ENCODE measurements around the gene RCAN2. TPM values are rescaled to one million over a fixed set of nuclear protein-coding genes. Genes with fewer than 3 reads are reported as not detected.
"Not testable (repeated sequence)": the region's sequence is repeated elsewhere in the genome, so short reads cannot be mapped to it uniquely, and the experiment has no call there.

Gene RCAN2
- total RNA-seq, 2 donors from 2014 or later: 3.6 to 7.0 TPM

DNA sequence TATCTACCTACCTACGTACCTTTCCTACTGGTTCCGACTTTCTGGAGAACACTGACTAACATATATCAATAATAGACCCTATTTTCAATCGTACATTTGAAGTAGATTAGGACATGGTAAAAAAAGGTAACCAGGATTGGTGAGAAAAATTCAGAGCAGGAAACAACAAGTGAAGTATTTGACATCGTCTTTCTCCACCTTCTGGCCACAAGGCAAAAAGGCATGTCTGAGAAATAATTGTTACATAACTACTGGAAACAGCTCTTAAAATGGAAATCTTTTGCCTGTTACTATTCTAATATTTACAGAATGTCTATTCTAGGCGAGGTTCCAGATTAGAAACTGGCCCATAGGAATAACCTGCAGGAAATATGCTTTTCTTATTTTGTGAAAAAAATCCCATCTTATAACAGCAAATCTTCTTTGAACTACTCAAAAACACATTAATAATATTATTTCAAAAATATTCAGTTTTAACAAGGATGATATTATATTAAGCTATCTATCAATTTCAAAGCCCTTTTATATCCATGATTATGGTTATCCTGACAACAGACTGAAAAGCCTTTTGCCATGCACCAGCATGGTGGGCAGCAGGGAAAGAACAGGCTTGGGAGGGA, 80.8 kb downstream of the RCAN2 start:
- H3K27me3 ChIP-seq: no peaks in the 10 kb centered on the region
- DNase-seq: peak; percentile 36
- no peaks in the 10 kb centered on the region for H3K9me3 ChIP-seq
- no peaks in the 10 kb centered on the region for H3K36me3 ChIP-seq
- no peaks in the 10 kb centered on the region for H3K4me1 ChIP-seq
- no peak overlapping the region for H3K4me3 ChIP-seq
- TF ChIP-seq, protein P1, sequence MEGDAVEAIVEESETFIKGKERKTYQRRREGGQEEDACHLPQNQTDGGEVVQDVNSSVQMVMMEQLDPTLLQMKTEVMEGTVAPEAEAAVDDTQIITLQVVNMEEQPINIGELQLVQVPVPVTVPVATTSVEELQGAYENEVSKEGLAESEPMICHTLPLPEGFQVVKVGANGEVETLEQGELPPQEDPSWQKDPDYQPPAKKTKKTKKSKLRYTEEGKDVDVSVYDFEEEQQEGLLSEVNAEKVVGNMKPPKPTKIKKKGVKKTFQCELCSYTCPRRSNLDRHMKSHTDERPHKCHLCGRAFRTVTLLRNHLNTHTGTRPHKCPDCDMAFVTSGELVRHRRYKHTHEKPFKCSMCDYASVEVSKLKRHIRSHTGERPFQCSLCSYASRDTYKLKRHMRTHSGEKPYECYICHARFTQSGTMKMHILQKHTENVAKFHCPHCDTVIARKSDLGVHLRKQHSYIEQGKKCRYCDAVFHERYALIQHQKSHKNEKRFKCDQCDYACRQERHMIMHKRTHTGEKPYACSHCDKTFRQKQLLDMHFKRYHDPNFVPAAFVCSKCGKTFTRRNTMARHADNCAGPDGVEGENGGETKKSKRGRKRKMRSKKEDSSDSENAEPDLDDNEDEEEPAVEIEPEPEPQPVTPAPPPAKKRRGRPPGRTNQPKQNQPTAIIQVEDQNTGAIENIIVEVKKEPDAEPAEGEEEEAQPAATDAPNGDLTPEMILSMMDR (IDR thresholded peaks at IDR 0.05): peak; percentile 55
- H3K27ac ChIP-seq: no peak overlapping the region
- no peak overlapping the region for H3K9ac ChIP-seq (ENCODE audit: low read depth in 2 of 2, low read length in 2 of 2)
- intact Hi-C loops (cut with DNase I): loop anchor here (5.0 kb wide), 1 partner anchor 318 kb away; no protein-coding TSS in a partner anchor

DNA sequence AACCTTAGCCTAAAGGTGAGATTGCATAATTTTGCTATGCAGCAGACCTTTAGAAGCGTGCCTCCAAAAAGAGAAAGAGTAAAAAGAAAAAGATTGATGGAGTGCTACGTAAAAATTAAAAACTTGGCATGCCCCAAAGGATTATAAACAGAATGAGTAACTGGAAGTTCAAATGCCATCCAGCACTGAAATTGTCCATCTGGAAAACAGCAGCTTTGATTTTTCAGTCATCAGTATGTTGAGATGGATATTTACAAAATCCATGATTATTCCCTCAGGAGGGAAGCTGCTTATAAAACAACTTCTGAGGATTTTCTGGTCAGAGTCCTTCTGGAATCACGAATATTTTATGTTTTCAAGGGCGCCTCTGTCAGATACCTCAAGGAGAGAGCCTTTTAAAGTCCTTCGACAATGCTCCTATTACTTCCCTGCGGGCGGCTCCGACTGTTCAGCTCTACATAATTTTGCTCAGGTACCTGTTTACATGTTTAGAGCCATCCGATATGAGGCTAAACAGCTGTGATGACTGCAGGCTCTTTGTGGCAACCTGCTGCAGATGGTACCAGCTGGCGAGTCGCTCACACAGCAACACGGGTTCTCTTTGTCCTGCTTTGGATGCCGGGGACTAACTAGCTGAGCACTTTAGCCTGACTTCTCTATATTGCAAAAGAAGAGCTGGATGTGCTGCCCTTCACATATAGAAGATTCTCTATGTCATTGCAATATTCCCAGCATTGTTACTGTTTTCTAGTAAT, 83.3 kb downstream of the RCAN2 start:
- no peak overlapping the region for H3K27ac ChIP-seq
- no peaks in the 10 kb centered on the region for H3K9me3 ChIP-seq
- TF ChIP-seq, protein P1 (IDR thresholded peaks at IDR 0.05): no peak
- H3K27me3 ChIP-seq: no peaks in the 10 kb centered on the region
- DNase-seq: no peak
- no peak overlapping the region for H3K9ac ChIP-seq (ENCODE audit: low read depth in 2 of 2, low read length in 2 of 2)
- H3K4me1 ChIP-seq: no peaks in the 10 kb centered on the region
- intact Hi-C loops (cut with DNase I): loop anchor here (2.0 kb wide), 1 partner anchor 185 kb away; no protein-coding TSS in a partner anchor
- H3K4me3 ChIP-seq: no peak overlapping the region
- no peaks in the 10 kb centered on the region for H3K36me3 ChIP-seq

DNA sequence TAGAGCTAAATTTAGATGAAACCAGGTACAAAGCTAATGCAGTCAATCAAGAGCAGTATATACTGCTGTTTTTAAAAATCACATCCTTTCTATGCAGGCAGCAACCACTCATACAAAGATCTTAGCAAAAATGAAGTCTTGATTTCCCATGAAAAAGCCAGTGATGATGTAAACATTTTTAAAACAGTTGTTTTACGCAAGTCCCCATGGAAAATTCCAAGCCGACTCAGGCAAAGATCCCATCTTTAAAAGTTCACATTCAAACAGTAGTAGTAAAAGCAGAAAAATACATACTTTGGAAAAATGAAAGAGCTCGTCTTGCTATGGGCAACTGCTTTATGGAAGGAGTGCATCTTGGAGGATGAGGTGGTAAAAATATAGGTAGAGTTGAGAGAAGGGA, 84.0 kb downstream of the RCAN2 start:
- no peak for DNase-seq
- Histone ChIP-seq H3K4me3 (no peak overlapping the region), H3K36me3 (no peaks in the 10 kb centered on the region), H3K9ac (ENCODE audit: low read depth in 2 of 2, low read length in 2 of 2) (no peak overlapping the region), H3K27me3 (no peaks in the 10 kb centered on the region), H3K27ac (no peak overlapping the region), H3K4me1 (no peaks in the 10 kb centered on the region), H3K9me3 (no peaks in the 10 kb centered on the region)
- TF ChIP-seq, protein P1 (IDR thresholded peaks at IDR 0.05): no peak
- intact Hi-C loops (cut with DNase I): loop anchor here (2.0 kb wide), 1 partner anchor 184 kb away; no protein-coding TSS in a partner anchor

DNA sequence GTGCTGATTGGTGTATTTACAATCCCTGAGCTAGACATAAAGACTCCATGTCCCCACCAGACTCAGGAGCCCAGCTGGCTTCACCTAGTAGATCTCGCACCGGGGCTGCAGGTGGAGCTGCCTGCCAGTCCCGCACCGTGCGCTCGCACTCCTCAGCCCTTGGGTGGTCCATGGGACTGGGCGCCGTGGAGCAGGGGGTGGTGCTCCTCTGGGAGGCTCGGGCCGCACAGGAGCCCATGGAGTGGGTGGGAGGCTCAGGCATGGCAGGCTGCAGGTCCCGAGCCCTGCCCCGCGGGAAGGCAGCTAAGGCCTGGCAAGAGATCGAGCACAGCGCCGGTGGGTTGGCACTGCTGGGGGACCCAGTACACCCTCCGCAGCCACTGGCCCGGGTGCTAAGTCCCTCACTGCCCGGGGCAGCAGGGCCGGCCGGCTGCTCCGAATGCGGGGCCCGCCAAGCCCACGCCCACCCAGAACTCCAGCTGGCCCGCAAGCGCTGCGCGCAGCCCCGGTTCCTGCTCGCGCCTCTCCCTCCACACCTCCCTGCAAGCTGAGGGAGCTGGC, 85.5 kb downstream of the RCAN2 start:
- not testable (repeated sequence) for H3K27ac ChIP-seq; H3K9me3 ChIP-seq; H3K4me3 ChIP-seq; H3K27me3 ChIP-seq; H3K9ac ChIP-seq (ENCODE audit: low read depth in 2 of 2, low read length in 2 of 2); H3K4me1 ChIP-seq; H3K36me3 ChIP-seq; DNase-seq
- intact Hi-C loops (cut with DNase I): loop anchor here (2.0 kb wide), 1 partner anchor 183 kb away; no protein-coding TSS in a partner anchor

DNA sequence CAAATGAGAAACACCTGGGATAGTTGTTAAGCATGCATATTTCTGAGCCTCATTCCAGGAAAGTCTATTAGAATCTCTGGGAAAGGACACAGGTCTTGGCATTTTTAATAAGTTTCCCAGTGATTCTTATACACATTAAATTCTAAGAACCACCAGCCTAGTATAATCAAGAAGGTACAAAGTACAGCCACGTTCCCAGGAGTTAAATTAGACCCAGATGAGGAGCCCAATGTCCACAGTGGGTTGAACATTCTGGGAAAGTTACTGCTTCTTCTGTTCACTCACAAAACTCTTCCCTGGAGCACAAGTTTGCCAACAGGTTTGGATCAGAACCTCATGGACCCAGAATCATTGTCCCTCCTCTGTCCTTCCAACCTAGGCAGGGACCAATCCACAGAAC, 90.4 kb downstream of the RCAN2 start:
- no peak overlapping the region for H3K27ac ChIP-seq
- no peaks in the 10 kb centered on the region for H3K36me3 ChIP-seq
- no peaks in the 10 kb centered on the region for H3K4me1 ChIP-seq
- H3K9me3 ChIP-seq: no peaks in the 10 kb centered on the region
- H3K4me3 ChIP-seq: no peak overlapping the region
- no peaks in the 10 kb centered on the region for H3K27me3 ChIP-seq
- DNase-seq: no peak
- intact Hi-C loops (cut with DNase I): no loop called here
- no peak overlapping the region for H3K9ac ChIP-seq (ENCODE audit: low read depth in 2 of 2, low read length in 2 of 2)
- TF ChIP-seq, protein P1 (IDR thresholded peaks at IDR 0.05): no peak
